HL-60/S4 treated with phorbol 12-myristate 13-acetate at 8.2 ng/mL for 4 days and 3 days (cell line): Measurements from ENCODE around the gene FAXDC2.

Experiments used
- in situ Hi-C: fragments of 300-500 bp; cut with MboI; formaldehyde crosslinking; loops from 2 replicates; pipeline ENCODE4 v1.15.0; 2022; ENCODE audit warnings: low sequenced_read_pairs

Gene FAXDC2

GRCh38 chr5:154830596-154830995 is 19.8 kb downstream of the FAXDC2 start:
- in situ Hi-C loops, result no loop called here

GRCh38 chr5:154830219-154830595 is 20.2 kb downstream of the FAXDC2 start:
- in situ Hi-C loops, result no loop called here

- in situ Hi-C loops, result no loop called here
These were observed 20.7 kb downstream of the FAXDC2 start for GRCh38 chr5:154829589-154830218.

- in situ Hi-C loops, result no loop called here
These were observed 21.2 kb downstream of the FAXDC2 start for GRCh38 chr5:154829181-154829588.

GRCh38 chr5:154824070-154824469 is 26.3 kb downstream of the FAXDC2 start:
- in situ Hi-C loops, result loop anchor here (25.0 kb wide), 1 partner anchor 187 kb away; no protein-coding TSS in a partner anchor

GRCh38 chr5:154823605-154824004 is 26.8 kb downstream of the FAXDC2 start:
- in situ Hi-C loops, result loop anchor here (25.0 kb wide), 1 partner anchor 186 kb away; no protein-coding TSS in a partner anchor

GRCh38 chr5:154822896-154823295 is 27.5 kb downstream of the FAXDC2 start:
- in situ Hi-C loops, result loop anchor here (25.0 kb wide), 1 partner anchor 186 kb away; no protein-coding TSS in a partner anchor

DNA sequence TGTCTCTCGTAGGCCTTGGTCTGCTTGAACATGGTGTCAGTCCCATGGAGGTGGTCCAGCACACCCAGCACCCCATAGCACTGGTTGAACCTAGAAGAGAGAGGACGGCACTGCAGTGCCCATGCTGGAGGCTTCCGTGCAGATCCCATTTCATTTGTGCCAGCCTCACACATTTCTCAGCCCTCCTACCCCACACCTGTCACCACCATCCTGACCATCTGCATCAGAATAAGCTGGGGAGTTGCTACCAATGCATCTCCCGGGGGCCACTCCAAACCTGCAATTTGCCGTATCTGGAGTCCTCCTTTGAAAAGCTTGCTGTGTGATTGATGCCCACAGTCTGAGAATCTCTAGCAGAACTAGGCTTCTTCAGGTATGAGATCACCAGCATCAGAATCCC is 30.0 kb downstream of the FAXDC2 start:
- in situ Hi-C loops, result loop anchor here (25.0 kb wide), 1 partner anchor 183 kb away; no protein-coding TSS in a partner anchor

GRCh38 chr5:154819546-154819945 is 30.9 kb downstream of the FAXDC2 start:
- in situ Hi-C loops, result loop anchor here (25.0 kb wide), 1 partner anchor 182 kb away; no protein-coding TSS in a partner anchor

DNA sequence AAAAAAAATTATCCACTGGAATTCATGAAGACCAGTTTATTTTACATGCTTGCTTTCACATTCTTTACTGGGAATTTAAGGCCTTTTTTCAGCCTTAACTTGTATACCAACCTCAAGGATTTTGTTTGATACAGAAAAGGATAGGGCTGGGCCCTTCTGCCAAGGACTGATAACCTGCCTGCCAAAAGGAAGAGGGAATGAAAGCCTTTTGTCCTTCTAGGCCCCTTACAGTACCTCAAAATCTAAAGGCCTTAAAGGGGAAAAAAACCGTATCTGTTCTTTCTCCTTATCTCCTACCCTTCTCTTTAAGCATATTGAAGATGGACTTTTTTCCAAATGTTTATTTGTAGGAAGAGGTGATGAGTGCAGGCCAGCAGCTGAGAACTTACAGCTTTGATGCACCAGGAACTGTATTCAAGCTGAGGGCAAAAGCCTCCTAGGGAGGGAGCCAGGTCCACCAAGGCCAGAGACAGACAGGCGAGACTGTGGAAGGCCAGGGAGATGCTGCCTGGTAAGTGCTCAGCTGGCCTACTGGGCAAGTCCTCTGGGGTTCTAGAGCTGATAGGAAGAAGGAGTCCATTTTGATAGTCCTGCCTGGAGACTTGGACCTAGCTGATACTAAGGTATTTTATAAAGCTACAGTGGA is 31.8 kb downstream of the FAXDC2 start:
- in situ Hi-C loops, result loop anchor here (25.0 kb wide), 1 partner anchor 181 kb away; no protein-coding TSS in a partner anchor

DNA sequence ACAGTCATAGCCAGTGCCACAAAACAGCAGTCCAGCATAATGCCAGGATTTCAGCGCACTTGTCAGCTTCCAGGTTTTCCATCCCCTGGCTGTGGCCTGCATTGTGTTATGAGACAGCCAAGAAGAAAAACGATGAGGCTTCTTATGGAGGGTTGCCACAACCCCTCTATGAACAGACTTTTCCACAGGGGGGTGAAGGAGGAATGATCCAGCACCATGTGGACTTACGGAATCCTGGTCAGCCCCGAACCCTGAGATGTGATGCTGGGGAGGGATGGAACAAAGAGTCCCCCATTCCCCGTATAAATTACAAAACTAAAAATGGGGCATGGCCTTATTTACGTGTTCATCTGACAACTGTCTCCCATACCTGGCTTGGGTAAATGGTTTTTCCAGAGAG is 32.6 kb downstream of the FAXDC2 start:
- in situ Hi-C loops, result loop anchor here (25.0 kb wide), 1 partner anchor 181 kb away; no protein-coding TSS in a partner anchor

- in situ Hi-C loops, result loop anchor here (25.0 kb wide), 1 partner anchor 180 kb away; no protein-coding TSS in a partner anchor
These were observed 33.4 kb downstream of the FAXDC2 start for GRCh38 chr5:154816891-154817492.

GRCh38 chr5:154815684-154816247 is 34.6 kb downstream of the FAXDC2 start:
- in situ Hi-C loops, result loop anchor here (25.0 kb wide), 1 partner anchor 178 kb away; no protein-coding TSS in a partner anchor

DNA sequence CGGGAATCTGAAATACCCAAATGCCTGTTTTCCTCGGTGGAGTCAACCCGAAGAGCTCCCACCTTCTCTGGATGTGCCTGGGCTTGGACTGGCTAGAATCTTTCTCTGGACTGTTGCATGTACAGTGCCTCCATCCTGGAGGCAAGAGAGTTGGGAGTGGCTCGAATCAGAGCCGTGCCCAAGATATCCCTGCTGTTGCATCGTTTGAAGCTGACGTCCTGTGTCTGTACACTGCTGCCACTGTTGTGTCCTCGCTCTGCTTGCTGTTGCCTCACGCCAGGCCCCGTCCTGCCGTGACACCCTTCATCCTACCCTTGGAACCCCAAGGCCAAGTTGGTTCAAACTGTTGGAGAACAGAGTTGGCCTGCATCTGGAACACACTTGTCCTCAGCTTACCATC is 35.4 kb downstream of the FAXDC2 start:
- in situ Hi-C loops, result loop anchor here (25.0 kb wide), 1 partner anchor 178 kb away; no protein-coding TSS in a partner anchor

- in situ Hi-C loops, result loop anchor here (25.0 kb wide), 1 partner anchor 176 kb away; no protein-coding TSS in a partner anchor
These were observed 36.7 kb downstream of the FAXDC2 start for GRCh38 chr5:154813736-154814135.

GRCh38 chr5:154813158-154813557 is 37.2 kb downstream of the FAXDC2 start:
- in situ Hi-C loops, result loop anchor here (25.0 kb wide), 1 partner anchor 176 kb away; no protein-coding TSS in a partner anchor

- in situ Hi-C loops, result loop anchor here (25.0 kb wide), 1 partner anchor 175 kb away; no protein-coding TSS in a partner anchor
These were observed 38.5 kb downstream of the FAXDC2 start for GRCh38 chr5:154811653-154812465.

- in situ Hi-C loops, result loop anchor here (25.0 kb wide), 1 partner anchor 174 kb away; no protein-coding TSS in a partner anchor
These were observed 39.2 kb downstream of the FAXDC2 start for GRCh38 chr5:154811239-154811638.

- in situ Hi-C loops, result loop anchor here (25.0 kb wide), 1 partner anchor 169 kb away; no protein-coding TSS in a partner anchor
These were observed 44.2 kb downstream of the FAXDC2 start for GRCh38 chr5:154806176-154806575.

DNA sequence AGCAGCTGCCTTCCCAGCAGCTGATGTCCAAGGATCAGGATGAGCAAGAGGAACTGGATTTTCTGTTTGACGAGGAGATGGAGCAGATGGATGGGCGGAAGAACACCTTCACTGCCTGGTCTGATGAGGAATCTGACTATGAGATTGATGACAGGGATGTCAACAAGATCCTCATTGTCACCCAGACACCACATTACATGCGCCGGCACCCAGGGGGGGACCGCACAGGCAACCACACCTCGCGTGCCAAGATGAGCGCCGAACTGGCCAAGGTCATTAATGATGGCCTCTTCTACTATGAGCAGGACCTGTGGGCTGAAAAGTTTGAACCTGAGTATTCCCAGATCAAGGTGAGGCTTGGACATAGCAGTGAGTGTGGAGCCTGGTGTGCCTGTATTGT is 48.4 kb downstream of the FAXDC2 start:
- in situ Hi-C loops, result loop anchor here (25.0 kb wide), 1 partner anchor 165 kb away; no protein-coding TSS in a partner anchor
